RWPE2 (cell line): ENCODE results near the gene MBOAT2.

Experiments
- ATAC-seq: fragments of 200-7000 bp; cut with Tn5 transposase; 3 replicates; pipeline ENCODE4 v1.9.1; 2021; ENCODE audit warnings: low read depth
- DNase-seq: peaks from one replicate; pipeline ENCODE4 v3.0.0-alpha.2; 2020; ENCODE audit warnings: low spot score
- H3K27ac ChIP-seq: fragments of 450-650 bp; 2 replicates; pipeline ENCODE4 v1.5.1; 2017; ENCODE audit warnings: mild to moderate bottlenecking; ENCODE audit not compliant: poor library complexity, severe bottlenecking
- H3K27me3 ChIP-seq: fragments of 250-450 bp; sonication (Bioruptor Pico); 2 replicates; pipeline ENCODE4 v1.5.1; 2021; ENCODE audit warnings: mild to moderate bottlenecking, moderate library complexity; ENCODE audit not compliant: insufficient read depth, poor library complexity, severe bottlenecking
- H3K36me3 ChIP-seq: fragments of 250-450 bp; sonication (Bioruptor Pico); 2 replicates; pipeline ENCODE4 v1.5.1; 2020; ENCODE audit warnings: low read depth, mild to moderate bottlenecking, moderate library complexity
- H3K4me1 ChIP-seq: fragments of 250-450 bp; sonication (Bioruptor Pico); 2 replicates; pipeline ENCODE4 v1.5.1; 2021; ENCODE audit warnings: mild to moderate bottlenecking, moderate library complexity; ENCODE audit not compliant: insufficient read depth, poor library complexity, severe bottlenecking
- H3K4me3 ChIP-seq: fragments of 250-450 bp; sonication (Bioruptor Pico); 2 replicates; pipeline ENCODE4 v1.5.1; 2021; ENCODE audit warnings: mild to moderate bottlenecking, moderate library complexity; ENCODE audit not compliant: severe bottlenecking
- H3K9me3 ChIP-seq: fragments of 250-450 bp; sonication (Bioruptor Pico); 2 replicates; pipeline ENCODE4 v1.5.1; 2021; ENCODE audit warnings: mild to moderate bottlenecking, moderate library complexity; ENCODE audit not compliant: severe bottlenecking
- TF ChIP-seq, protein P1 (sequence below): fragments of 450-650 bp; IDR thresholded peaks from one replicate; pipeline ENCODE4 v1.5.1; 2017; ENCODE audit warnings: mild to moderate bottlenecking, moderate library complexity; ENCODE audit not compliant: poor library complexity, severe bottlenecking

Gene MBOAT2

DNA sequence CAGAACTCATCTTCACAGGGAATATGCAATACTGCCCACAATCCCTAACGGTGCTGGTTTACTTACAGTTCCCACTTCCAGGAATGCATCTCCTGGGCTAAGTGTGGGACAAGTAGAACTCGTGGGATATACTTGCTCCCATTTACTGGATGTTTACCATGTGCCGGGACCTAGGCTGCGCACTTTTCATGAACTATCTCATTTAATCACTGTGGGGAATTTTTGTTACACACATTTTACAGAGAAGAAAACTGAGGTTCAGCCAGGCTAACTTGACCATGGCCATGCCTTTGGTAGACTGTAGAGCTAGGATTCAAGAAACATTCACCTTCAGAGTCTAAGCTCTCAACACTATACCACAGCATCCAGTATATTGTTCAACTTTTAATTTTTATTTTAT, 24.4 kb upstream of the MBOAT2 start:
- H3K27ac ChIP-seq: no peak overlapping the region
- DNase-seq (no peak), ATAC-seq (no peak)
- H3K27me3 ChIP-seq: no peaks in the 10 kb centered on the region
- TF ChIP-seq, protein P1, sequence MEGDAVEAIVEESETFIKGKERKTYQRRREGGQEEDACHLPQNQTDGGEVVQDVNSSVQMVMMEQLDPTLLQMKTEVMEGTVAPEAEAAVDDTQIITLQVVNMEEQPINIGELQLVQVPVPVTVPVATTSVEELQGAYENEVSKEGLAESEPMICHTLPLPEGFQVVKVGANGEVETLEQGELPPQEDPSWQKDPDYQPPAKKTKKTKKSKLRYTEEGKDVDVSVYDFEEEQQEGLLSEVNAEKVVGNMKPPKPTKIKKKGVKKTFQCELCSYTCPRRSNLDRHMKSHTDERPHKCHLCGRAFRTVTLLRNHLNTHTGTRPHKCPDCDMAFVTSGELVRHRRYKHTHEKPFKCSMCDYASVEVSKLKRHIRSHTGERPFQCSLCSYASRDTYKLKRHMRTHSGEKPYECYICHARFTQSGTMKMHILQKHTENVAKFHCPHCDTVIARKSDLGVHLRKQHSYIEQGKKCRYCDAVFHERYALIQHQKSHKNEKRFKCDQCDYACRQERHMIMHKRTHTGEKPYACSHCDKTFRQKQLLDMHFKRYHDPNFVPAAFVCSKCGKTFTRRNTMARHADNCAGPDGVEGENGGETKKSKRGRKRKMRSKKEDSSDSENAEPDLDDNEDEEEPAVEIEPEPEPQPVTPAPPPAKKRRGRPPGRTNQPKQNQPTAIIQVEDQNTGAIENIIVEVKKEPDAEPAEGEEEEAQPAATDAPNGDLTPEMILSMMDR: no peak
- H3K36me3 ChIP-seq: no peaks in the 10 kb centered on the region
- no peaks in the 10 kb centered on the region for H3K9me3 ChIP-seq
- no peak overlapping the region for H3K4me3 ChIP-seq
- no peaks in the 10 kb centered on the region for H3K4me1 ChIP-seq

DNA sequence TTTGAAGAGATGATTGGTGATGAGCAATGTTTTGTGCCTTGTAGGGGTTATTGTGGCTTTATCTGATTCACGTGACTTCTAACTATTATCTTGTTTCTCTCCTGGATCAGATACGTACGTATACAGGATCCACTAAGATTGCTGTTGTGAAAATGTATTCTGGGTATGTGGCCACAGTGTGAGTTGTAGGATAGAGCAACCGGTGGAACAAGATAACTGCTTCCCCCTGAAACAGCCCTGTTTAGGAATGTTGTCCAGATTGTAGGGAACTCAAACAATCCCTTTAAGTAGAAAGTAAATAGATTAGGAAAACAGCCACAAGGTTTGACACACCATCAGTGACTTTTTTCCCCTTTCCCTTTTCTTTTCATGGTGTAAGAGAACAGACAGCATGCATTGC, 22.3 kb upstream of the MBOAT2 start:
- Histone ChIP-seq H3K4me1 (no peaks in the 10 kb centered on the region), H3K27me3 (no peaks in the 10 kb centered on the region), H3K9me3 (no peaks in the 10 kb centered on the region), H3K36me3 (no peaks in the 10 kb centered on the region), H3K27ac (no peak overlapping the region), H3K4me3 (no peak overlapping the region)
- DNase-seq (no peak), ATAC-seq (no peak)
- TF ChIP-seq, protein P1: no peak

DNA sequence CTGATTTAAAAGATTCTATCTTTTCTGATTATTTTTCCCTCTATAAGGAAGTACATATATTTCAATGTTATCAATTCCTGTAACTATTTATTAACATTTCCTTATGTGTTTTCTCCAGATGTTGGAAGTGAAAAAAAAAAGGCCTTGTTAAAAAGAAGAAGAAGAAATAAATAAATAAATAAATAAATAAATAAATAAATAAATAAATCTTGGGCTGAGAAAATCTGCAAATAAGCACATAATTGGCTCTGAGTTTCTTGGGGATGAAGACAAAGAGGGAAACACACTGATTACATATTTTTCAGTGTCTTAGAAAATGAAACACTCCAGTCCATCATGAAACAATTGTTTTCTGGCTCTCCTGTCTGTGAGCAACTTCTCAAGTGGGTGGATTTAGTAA, 21.1 kb upstream of the MBOAT2 start:
- Histone ChIP-seq H3K4me1 (no peaks in the 10 kb centered on the region), H3K9me3 (no peaks in the 10 kb centered on the region), H3K27ac (no peak overlapping the region), H3K36me3 (no peaks in the 10 kb centered on the region), H3K27me3 (no peaks in the 10 kb centered on the region), H3K4me3 (no peak overlapping the region)
- no peak for DNase-seq
- TF ChIP-seq, protein P1: no peak
- no peak for ATAC-seq

DNA sequence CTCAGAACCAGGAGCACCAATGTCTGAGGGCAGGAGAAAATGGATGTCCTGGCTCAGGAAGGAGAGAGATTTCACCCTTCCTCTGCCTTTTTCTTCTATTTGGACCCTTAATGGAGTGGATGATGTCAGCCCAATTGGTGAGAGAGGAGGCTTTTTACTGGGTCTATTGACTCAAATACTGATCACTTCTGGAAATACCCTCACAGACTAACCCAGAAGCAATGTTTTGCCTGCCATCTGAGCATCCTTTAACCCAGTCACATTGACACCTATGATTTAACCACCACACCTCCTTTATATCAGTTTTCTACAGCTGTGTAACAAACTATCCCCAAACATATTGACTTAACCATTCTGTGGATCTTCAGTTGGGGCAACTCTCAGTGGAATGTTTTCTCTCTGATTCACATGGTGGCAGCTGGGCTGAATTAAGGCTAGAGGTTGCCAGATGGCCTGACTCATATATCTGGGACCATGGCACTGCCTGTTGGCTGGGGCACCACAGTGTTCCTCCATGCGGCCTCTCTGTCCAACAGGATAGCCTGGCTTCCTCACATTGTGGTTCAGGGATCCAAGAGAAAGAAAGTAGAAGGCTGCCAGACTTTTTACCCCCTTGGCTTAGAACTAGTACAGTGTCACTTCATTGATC, 18.2 kb upstream of the MBOAT2 start:
- Histone ChIP-seq H3K27me3 (no peaks in the 10 kb centered on the region), H3K4me3 (no peak overlapping the region), H3K27ac (no peak overlapping the region), H3K36me3 (no peaks in the 10 kb centered on the region), H3K9me3 (no peaks in the 10 kb centered on the region), H3K4me1 (no peaks in the 10 kb centered on the region)
- TF ChIP-seq, protein P1: no peak
- ATAC-seq: no peak
- DNase-seq: no peak

DNA sequence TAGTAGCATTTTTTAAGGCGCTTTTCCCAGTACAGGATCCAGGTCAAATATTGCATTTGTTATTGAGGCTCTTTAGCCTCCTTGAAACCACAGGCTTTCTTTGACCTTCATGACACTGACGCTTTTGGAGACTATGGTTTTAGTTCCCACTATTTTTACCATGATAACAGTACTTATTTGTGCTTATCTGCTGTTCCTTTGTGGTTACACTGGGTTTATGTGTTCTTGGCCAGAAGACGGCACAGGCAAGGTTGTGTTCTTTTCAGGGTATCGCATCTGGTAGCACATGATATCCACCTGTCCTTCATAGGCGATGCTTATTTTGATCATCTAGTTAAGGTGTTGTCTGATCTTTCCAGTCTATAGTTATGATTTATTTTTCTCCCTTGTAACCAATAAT, 16.8 kb upstream of the MBOAT2 start:
- Histone ChIP-seq H3K4me1 (no peaks in the 10 kb centered on the region), H3K4me3 (no peak overlapping the region), H3K27ac (no peak overlapping the region), H3K36me3 (no peaks in the 10 kb centered on the region), H3K27me3 (no peaks in the 10 kb centered on the region), H3K9me3 (no peaks in the 10 kb centered on the region)
- DNase-seq: no peak
- TF ChIP-seq, protein P1: no peak
- ATAC-seq: no peak
